MM.1S (cell line): ENCODE data around the gene GBP3.

Source experiments
- CTCF ChIP-seq: fragments of 300-600 bp; sonication (generic); IDR thresholded peaks from 2 replicates; pipeline ENCODE4 v1.5.1; 2016; ENCODE audit warnings: antibody characterized with exemption, low read length, mixed read lengths
- EZH2 ChIP-seq: fragments of 300-600 bp; sonication (generic); optimal IDR thresholded peaks from 2 replicates; pipeline ENCODE3; 2017; ENCODE audit warnings: low read depth, mild to moderate bottlenecking, antibody characterized with exemption, low read length, mixed read lengths

- TF ChIP-seq CTCF (no peak), EZH2 (no peak)
Measured at GRCh38 chr1:89040315-89040626, 17.6 kb upstream of the GBP3 start.
